Stimulated activated CD8-positive, alpha-beta memory T cell treated with anti-CD3 and anti-CD28 coated beads, Interleukin-7, amount 100 ng/mL, for 4 hours (primary cell): Measurements from ENCODE around the gene SYT8.

Source experiments
- DNase-seq, 2 donors: peaks; one replicate each; pipeline ENCODE4 v3.0.0-alpha.2; 2020; ENCODE audit warnings: low read depth in 2 of 2

Gene SYT8

DNA sequence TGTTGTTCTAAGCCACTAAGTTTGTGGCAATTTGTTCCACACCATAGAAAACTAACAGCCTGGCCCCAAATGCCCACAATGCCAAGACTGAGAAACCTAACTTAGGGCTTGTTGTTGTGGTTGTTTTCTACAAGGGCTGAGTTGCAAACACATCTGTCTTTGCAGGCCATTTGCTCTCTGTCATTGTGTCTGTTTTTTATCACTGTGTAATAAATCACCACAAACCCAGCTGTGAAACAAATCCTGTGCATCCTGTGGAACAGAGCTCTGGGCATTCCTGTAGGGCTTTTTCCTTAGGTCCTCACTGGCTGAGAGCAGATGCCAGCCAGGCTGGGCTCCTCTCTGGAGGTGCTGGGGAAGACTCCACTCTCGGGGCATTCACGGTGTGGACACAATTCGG lies 15.7 kb upstream of the SYT8 start:
- no peak for DNase-seq

- no peak for DNase-seq
Observed at GRCh38 chr11:1820463-1821325, 14.1 kb upstream of the SYT8 start.

GRCh38 chr11:1821562-1821961 lies 13.2 kb upstream of the SYT8 start:
- no peak for DNase-seq

- no peak for DNase-seq
Observed at GRCh38 chr11:1822648-1823375, 12.0 kb upstream of the SYT8 start.

GRCh38 chr11:1823376-1824220 lies 11.2 kb upstream of the SYT8 start:
- no peak for DNase-seq

- DNase-seq = no peak
Observed at GRCh38 chr11:1824221-1825038, 10.4 kb upstream of the SYT8 start.

DNA sequence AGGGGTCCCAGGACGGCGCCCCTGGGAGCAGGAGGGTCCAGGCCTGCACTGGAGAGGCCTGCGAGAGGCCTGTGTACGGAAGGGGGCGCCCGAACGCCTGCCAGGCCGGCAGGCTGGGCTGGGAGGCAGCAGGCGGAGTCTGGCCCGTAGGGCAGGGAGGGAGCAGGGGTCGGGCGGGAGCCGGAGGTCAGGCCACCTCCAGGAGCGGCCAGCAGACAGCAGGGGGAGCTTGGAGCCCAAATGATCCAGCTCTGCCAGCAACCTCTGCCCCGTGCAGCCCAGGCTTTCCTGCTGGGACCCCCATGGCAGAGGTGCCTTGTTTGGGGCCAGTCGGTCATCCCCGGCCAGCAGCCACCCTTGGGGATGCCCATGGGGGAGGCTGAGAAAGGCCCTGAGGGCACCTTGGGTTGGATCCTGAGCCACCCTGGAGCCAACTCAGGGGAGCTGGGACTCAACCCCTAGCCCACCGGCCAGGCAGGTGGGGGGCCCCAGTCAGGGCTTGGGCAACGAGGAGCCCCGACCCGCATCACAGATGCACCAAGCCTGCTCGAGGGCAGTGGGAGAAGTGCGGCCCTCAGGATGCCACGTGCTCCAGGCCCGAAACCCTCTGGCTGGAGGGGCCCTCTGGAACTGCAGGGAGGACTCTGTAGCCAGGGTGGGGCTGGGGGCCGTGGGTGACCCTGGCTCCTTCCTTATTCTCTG lies 9.6 kb upstream of the SYT8 start:
- DNase-seq = no peak

DNA sequence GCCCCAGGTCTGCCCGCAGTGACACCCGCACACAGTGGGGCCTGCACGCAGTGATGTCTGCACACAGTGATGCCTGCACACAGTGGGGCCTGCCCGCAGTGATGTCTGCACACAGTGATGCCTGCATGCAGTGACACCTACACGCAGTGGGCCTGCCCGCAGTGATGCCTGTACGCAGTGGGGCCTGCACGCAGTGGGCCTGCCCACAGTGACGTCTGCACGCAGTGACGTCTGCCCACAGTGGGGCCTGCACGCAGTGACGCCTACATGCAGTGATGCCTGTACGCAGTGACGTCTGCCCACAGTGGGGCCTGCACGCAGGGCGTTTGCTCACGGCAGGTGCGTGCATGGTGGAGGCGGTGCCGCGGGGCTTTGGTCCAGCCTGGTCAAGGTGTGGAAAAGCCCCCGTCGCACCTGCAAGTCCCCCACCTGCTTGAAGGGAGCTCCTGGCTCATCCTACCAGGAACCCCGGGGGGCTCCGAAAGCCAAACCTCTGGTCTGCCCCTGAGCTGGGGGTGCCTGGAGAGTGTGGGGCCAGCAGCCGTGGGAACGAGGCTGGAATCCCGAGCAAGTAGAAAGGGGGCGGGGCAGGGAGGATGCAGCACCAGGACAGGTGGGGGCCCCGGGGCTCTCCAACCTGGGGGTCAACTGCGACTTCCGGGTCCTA lies 8.9 kb upstream of the SYT8 start:
- DNase-seq = no peak

- DNase-seq = no peak
Observed at GRCh38 chr11:1826552-1827094, 8.2 kb upstream of the SYT8 start.

DNA sequence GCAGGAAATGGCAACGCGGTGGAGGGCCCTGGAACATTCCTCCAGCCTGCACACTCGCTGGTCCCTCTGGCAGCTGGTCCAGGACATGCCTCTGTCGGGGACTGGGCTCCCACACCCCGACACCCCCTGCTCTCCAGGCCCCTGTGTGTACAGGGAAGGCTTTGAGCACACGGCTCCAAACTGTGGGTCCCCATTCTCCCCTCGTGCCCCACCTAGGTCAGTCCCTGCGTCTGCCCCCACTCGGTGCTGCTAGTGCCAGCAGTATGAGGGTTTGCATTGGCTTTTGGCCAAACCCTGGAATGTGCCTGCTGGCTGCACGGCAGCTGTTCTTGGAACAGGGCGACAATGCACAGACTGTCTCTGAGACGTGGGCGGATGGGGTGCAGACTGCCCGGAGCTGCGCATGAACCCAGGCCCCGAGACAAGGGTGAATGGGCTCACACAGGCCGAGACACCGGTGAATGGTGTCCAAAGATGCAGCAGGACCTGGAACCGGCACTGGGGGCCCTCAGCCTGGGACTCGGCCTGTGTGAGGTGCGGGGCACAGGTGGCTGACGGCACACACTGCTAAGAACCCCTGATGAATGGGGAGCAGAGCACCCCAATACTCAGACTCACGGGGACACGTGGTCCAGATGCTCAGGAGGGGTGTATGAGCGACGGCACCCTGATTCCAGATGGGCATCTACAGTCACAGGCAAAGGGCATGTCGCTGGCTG lies 7.5 kb upstream of the SYT8 start:
- no peak for DNase-seq

- DNase-seq = no peak
Observed at GRCh38 chr11:1827931-1828330, 6.9 kb upstream of the SYT8 start.

DNA sequence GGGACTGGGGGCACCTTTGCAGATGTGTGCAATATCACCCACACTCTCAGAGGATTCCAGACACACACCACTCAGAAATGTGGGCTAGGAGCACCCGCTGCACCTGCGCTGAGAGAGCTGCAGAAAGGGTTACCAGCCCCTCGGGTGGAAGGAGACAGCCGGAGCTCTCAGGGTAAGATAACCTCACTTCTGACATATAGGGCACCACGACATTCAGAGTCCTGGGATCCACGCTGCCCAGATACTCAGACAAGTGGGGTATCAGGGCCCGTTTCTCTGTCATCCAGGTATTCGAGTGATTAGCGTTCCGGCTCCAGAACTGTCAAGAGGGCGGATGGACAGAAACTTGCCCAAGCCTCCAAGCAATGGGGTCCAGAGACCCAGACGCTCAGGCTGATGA lies 6.2 kb upstream of the SYT8 start:
- DNase-seq = no peak

- DNase-seq = no peak
Observed at GRCh38 chr11:1829039-1829820, 5.6 kb upstream of the SYT8 start.

DNA sequence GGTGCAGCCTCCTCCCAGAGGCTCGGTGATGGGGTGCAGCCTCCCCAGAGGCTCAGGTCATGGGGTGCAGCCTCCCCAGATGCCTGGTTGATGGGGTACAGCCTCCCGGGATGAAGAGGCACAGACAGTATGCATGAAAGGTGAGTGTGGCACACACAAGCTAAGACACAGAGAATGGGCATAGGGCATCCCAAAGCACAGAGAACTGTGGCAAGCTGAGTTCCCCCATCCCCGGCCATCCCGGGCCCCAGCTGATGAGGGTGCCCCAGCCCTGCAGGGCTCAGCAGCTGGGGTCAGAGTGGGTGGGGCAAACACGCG lies 4.8 kb upstream of the SYT8 start:
- no peak for DNase-seq

DNA sequence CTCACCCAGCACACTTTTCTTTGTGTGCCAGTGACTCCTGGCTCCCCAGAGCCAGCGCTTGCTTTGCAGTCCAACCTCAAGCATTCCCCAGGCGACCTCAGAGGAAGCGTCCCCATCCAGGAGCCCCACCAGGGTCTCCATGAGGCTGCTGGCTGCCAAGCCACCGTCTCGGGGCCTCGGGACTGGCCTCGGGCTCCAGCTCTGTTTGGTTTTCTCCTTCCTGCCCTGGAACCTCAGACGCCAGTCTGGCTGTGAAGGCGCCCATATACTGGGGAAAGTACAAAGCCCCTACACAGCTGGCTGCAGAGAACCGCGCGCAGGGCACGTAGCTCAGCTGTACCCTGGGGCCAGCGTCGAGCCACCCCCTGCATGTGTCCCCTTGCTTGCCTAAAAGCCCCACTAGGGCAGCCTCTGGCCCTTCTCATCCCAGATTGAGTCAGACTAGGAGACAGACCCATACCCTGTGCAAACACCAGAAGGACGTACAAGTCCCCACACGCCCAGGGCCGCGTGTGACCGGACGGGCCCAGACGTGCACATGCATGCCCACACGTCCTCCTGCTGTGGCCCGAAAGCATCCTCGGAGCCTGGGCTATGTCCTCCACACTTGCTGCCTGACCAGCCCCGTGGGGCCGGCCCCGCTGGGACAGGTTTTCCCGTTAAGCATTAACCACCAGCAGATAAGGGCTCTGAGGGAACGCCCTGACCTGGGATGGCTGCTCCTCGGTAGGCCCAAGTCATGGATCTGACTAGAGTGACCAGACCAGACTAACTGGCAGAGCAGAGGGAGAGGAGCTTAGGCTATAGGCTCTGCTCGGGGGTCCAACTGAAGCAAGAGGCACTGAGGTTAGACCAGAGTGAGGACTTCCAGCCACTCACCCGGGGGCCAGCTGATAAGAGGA lies 4.2 kb upstream of the SYT8 start:
- DNase-seq = no peak

DNA sequence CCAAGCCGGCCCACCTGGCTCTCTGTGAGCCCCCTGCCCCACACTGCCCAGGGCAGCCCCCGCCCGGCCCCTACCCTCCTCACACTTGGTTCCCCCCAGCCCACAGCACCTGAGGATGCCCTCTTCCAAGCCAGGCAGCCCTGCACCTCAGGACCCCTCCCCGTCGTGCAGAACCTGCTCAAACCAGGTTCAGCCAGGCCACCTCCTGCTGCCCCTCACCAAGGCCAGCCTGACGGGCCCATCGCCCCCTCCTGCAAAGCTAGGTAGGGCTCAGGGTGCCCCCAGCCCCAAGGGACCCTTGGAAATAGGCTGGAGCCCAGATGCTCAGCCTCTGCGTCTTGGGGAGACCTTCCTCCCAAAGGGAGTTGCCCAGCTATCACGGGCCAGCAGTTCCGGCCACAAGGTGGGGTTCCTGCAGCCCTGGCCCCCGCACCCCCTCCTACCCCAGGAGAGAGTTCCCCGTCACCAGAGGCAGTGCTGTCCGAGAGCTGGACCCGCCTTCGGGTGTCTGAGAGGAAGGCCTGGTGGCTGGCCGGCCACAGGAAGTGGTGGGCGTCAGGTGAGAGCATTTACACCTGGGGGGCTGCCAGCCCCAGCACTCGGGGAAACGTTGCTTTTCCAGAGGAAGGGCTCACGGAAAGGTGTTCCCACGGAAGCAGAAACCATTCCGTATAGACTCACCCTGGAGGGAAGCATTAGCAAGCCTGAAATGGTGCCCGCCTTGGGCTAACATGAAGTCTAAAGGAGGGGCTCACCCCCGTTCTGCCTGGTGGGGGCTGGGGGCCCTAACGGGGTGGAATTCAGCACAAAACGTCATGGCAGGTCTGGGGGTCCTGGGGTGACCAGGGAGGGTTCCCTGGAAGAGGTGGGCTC lies 3.2 kb upstream of the SYT8 start:
- DNase-seq = no peak
